Nephron (organoid): ENCODE results near the gene MMP11.

Experiments used
- H3K27ac Mint-ChIP-seq, 3 experiments: 2 replicates each; pipeline ENCODE4 v1.8.0; 2020; ENCODE audit warnings: mixed read lengths in 3 of 3, mild to moderate bottlenecking in 2 of 3, moderate library complexity in 1 of 3
- H3K27me3 Mint-ChIP-seq: 2 replicates; pipeline ENCODE4 v1.8.0; 2021; ENCODE audit warnings: low read depth, mild to moderate bottlenecking, moderate library complexity, mixed read lengths
- H3K36me3 Mint-ChIP-seq: 2 replicates; pipeline ENCODE4 v1.8.0; 2020; ENCODE audit warnings: low read depth, mixed read lengths
- H3K4me1 Mint-ChIP-seq: 2 replicates; pipeline ENCODE4 v1.8.0; 2020; ENCODE audit warnings: mixed read lengths
- H3K4me3 Mint-ChIP-seq, 3 experiments: 2 replicates each; pipeline ENCODE4 v1.8.0; 2020; ENCODE audit warnings: mild to moderate bottlenecking in 3 of 3, mixed read lengths in 3 of 3, moderate library complexity in 2 of 3
- H3K9me3 Mint-ChIP-seq: 2 replicates; pipeline ENCODE4 v1.8.0; 2020; ENCODE audit warnings: mixed read lengths
- TF ChIP-seq, protein P1 (sequence below), 3 experiments: fragments of 200-600 bp; sonication (generic); IDR thresholded peaks; one replicate each; pipeline ENCODE4 v1.5.0; 2021; ENCODE audit warnings: antibody characterized with exemption in 3 of 3; ENCODE audit not compliant: unreplicated experiment in 3 of 3

The MMP11 gene

DNA sequence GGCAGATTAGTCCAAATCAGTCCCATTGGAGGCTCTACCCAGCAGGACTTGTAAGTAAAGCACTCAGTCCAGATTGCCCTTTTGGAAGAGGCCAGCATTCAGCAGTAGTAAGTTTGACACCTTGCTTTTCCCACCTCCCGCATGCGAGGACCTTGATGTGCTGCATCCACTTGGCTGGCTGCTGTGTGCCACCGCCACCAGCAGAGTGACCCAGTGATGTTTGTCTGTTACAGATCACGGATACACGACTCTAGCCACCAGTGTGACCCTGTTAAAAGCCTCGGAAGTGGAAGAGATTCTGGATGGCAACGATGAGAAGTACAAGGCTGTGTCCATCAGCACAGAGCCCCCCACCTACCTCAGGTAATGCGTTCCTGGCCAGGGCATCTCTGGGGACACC is 20.7 kb downstream of the MMP11 start:
- TF ChIP-seq, protein P1, sequence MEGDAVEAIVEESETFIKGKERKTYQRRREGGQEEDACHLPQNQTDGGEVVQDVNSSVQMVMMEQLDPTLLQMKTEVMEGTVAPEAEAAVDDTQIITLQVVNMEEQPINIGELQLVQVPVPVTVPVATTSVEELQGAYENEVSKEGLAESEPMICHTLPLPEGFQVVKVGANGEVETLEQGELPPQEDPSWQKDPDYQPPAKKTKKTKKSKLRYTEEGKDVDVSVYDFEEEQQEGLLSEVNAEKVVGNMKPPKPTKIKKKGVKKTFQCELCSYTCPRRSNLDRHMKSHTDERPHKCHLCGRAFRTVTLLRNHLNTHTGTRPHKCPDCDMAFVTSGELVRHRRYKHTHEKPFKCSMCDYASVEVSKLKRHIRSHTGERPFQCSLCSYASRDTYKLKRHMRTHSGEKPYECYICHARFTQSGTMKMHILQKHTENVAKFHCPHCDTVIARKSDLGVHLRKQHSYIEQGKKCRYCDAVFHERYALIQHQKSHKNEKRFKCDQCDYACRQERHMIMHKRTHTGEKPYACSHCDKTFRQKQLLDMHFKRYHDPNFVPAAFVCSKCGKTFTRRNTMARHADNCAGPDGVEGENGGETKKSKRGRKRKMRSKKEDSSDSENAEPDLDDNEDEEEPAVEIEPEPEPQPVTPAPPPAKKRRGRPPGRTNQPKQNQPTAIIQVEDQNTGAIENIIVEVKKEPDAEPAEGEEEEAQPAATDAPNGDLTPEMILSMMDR (IDR thresholded peaks at IDR 0.05; ENCODE audit: unreplicated experiment in 3 of 3), result no peak
- Mint-ChIP-seq H3K36me3 (peaks cover 57% of the 10 kb centered on the region), H3K9me3 (no peaks in the 10 kb centered on the region), H3K27me3 (no peaks in the 10 kb centered on the region), H3K4me3 (no peak overlapping the region), H3K4me1 (peaks cover 48% of the 10 kb centered on the region), H3K27ac (peak overlapping the region; percentile 58 to 96 (median 85))

- Mint-ChIP-seq H3K9me3 (no peaks in the 10 kb centered on the region), H3K4me1 (peaks cover 28% of the 10 kb centered on the region), H3K27ac (peak overlapping the region; percentile 47 to 92 (median 74)), H3K4me3 (no peak overlapping the region), H3K36me3 (peaks cover 76% of the 10 kb centered on the region), H3K27me3 (no peaks in the 10 kb centered on the region)
- TF ChIP-seq, protein P1 (IDR thresholded peaks at IDR 0.05; ENCODE audit: unreplicated experiment in 3 of 3), result no peak
These were observed 23.8 kb downstream of the MMP11 start for GRCh38 chr22:23796461-23796860.

DNA sequence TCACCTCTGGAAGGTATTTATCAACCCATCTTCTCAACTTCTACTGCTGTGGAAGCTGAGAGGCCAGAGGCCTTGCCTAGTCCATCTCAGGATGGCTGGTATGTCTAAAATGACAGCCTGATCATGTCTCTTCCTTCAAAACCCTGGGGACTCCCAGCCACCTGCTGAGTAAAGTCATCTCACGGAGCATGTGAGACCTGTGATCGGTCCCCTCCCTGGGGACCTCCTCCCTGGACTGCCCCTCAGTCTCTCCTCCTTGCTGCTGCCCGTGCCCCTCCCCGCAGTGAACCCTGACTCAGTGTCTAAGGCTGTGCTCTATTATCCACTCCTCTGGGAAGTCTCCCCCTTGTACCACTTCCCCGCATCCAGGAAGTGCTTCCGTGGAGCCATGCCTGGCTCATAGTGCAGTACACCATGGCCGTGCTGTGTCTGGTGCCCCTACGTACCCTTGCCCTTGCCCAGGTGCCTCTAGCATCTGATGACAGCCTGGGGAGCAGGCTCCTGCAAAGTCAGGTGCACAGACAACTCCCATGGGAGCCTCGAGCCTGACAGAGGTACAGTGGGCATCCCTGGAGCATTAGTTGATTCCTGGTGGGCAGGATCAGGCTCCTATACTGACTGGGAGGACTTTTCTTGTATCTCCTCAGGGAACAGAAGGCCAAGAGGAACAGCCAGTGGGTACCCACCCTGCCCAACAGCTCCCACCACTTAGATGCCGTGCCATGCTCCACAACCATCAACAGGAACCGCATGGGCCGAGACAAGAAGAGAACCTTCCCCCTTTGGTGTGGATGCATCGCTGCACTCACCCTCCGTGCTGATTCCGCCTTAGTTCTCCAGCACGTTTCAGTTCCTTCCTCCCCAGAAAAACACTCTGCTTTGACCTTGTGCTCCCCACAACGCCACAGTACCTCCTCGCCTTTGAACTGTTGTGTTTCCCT is 27.9 kb downstream of the MMP11 start:
- H3K27ac Mint-ChIP-seq, result no peak overlapping the region
- no peak overlapping the region for H3K4me3 Mint-ChIP-seq
- H3K27me3 Mint-ChIP-seq, result no peaks in the 10 kb centered on the region
- TF ChIP-seq, protein P1 (IDR thresholded peaks at IDR 0.05; ENCODE audit: unreplicated experiment in 3 of 3), result no peak
- H3K4me1 Mint-ChIP-seq, result peaks cover 17% of the 10 kb centered on the region
- no peaks in the 10 kb centered on the region for H3K9me3 Mint-ChIP-seq
- peaks cover 85% of the 10 kb centered on the region for H3K36me3 Mint-ChIP-seq

- TF ChIP-seq, protein P1 (IDR thresholded peaks at IDR 0.05; ENCODE audit: unreplicated experiment in 3 of 3), result no peak
- Mint-ChIP-seq H3K9me3 (no peaks in the 10 kb centered on the region), H3K36me3 (peaks cover 86% of the 10 kb centered on the region), H3K4me3 (no peak overlapping the region), H3K27ac (no peak overlapping the region), H3K4me1 (peaks cover 13% of the 10 kb centered on the region), H3K27me3 (no peaks in the 10 kb centered on the region)
These were observed 28.7 kb downstream of the MMP11 start for GRCh38 chr22:23801238-23801821.

DNA sequence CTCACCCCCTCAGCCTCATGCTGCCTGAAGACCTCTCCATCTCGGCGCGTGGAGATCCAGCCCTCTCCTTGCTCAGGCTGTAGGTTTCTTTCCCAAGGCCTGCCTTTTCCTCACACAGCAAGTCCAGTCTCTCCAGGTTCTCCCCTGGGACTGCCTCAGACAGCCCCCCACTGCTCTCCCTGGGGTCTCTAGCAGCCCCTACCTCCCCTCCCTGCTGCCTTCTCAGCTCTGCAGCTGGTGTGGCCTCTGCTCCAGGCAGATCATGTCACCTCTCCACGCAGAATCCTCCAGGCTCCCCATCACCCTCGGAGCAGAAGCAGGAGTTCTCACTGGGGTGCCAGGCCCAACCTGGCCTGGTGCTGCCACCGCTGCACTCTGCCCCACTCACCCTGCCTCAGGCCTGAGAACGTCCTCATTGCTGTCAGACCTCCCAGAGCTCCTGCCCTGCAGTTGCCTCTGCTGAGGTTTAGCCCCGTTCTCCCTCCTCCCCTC is 29.3 kb downstream of the MMP11 start:
- Mint-ChIP-seq H3K27me3 (no peaks in the 10 kb centered on the region), H3K4me3 (no peak overlapping the region), H3K27ac (no peak overlapping the region), H3K9me3 (no peaks in the 10 kb centered on the region), H3K36me3 (peaks cover 84% of the 10 kb centered on the region), H3K4me1 (peaks cover 9% of the 10 kb centered on the region)
- TF ChIP-seq, protein P1 (IDR thresholded peaks at IDR 0.05; ENCODE audit: unreplicated experiment in 3 of 3), result no peak
